HG03439 (cell line): ENCODE data around the gene FAM174B.

ENCODE experiments used
- ATAC-seq: cut with Tn5 transposase; IDR thresholded peaks from one replicate; pipeline ENCODE4 v1.9.1; 2021; ENCODE audit warnings: mild to moderate bottlenecking, moderate library complexity; ENCODE audit not compliant: unreplicated experiment

The FAM174B gene

DNA sequence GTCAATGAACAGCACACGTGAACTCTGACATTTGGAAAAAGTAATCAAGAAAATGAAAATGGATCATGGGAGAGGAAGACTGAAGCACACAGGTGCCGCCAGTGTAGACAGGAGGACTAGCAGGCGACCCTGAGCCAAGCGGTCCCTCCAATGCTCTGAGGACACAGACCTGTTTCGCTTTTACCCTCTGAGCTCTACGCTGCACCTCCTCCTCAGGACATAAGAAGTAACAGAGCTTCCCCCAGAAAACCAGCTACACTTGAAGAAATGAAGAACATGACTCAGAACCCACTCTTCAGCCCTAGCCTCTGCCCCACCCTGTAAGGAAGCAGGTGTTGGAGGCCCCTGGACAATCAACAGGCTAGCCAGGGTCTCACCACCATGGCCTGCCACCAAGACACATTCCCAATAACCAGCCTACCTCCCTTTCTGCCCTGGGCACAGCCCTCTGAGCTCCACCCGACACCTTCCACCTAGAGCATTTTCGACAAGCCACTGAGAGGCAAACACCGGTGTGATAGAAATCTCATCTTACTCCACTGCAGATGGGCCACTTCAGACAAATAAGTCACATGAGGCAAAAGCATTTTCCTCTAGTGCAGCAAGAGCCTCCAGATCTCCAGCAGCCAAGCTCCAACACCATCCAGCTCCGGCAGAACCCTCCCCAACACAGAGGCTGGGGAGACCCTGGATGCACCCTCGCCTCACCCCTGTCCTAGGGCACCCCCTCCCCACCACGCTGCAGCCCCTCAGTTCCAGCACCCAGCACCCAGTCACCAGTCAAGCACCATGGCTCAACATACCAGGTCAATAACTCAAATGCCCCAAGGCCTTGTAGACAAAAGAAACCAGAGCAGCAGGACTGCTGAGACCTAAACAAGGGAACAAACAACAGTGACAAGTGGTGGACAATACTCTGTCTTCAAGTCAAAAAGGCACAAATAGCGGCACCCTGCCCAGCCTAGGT, 11.4 kb downstream of the FAM174B start:
- ATAC-seq: no peak

DNA sequence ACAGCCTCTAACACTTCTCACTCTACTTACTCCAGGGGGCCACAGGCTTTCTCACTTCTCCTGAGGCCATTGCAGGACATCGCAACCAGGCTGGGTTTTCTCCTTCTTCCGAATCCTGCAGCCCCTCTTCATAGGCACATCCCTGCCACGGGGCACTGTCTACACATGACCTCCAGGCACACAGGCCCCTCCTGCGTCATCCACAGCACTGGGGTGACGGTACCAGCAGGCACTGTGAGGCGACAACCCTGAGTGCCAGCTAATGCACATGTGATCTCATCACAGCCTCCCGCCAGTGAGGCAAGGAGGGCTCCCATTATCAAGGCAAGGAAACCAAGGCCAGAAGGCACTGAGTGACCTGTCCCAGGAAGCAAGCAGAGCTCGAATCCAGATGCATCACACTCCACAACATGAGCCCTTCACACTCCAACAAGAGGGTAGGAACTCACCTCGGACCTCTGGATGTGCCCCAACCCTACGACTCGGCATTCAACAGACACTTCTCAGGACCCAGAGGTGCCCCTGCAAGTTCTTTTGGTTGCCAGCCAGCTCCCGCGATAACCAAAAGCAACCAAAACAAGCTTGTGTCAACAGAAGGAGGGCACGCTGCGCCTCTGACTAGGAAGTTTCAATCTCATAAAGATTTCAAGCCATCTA, 16.7 kb downstream of the FAM174B start:
- no peak for ATAC-seq

DNA sequence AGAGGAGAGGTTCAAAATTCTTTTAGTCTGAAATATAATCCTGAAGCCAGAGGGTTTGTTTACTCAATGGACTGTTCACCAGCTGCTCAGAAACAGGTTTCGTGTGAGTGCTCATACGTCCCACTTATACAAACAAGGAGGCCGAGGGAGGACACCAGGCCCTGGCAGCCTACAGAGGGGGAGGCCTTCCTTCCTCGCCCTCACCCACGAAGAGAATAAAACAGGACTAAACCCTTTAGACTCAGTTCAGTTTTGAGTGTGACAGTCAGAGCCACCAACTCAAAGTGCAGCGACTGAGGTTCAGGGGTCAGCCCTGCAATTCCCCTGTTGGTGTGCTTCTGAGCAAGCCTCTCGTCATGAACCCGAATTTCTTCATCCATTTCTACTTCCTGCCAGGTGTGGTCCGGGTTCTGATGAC, 17.3 kb downstream of the FAM174B start:
- no peak for ATAC-seq

DNA sequence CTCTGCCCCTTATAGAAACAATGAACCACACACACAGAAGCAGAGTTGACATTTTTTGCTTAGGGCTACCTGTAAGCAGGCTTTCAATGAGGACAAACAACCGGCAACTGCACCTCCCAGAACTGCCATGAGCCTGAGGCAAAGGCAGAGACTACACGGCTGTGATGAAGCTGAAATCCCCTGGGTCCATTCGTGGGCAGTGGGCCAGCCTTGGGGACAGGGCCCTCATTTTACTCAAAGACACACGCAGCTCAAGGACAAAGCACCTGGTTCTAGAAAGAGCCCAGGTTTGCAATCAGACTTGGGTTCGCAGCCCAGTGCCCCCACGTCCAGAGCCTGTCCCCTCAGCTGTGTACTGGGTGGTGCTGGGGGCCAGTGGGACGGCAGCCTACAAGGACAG, 17.9 kb downstream of the FAM174B start:
- no peak for ATAC-seq

DNA sequence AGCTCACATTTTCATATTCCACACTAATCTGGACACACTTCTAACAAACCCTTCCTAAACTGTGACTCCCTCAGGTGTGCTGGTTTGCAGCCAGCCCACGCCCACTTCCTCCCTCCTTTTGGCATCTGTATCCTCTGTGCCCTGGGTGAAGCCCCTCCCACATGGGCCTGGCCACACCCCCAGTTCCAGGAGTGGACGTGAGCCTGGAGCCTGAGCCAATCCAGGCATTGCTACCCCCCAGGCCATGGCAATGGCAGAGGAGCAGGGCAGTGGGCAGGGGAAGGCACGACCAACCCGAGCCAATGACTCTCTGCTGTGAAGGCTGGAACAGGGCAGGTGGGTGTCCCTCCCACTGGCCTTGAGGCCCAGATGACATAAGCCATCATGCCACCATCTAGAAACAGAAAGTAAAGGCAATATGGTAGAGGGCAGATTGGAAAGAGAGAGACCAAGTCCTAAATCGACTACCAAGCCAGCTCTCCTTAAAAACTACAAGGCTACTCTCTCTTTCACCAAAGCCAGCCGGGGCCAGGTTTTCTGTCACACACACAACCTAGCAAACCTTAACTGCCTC, 18.6 kb downstream of the FAM174B start:
- no peak for ATAC-seq

DNA sequence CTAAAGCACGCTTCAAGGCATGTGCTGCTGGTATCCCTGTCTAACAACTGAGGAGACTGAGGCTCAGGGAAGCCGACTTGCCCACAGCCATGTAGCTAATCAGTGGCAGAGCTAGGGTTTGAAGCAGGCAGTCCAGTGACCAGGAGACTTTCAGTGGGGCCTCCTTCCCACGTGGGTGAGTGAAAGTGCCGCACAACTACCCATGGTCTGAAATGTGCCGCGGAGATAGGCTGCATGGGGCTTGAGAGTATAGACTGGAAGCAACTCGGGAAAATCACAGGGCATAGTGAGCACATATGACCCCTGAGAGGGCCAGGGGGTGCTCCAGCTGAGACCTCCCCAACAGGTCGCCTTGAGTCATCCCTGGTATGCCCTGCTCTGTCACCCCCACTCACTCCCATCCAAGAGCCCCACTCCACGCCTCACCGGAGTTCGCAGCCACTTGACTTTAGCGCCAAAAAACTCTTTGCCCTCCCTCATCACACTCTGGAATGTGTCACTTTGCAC, 19.1 kb downstream of the FAM174B start:
- no peak for ATAC-seq

DNA sequence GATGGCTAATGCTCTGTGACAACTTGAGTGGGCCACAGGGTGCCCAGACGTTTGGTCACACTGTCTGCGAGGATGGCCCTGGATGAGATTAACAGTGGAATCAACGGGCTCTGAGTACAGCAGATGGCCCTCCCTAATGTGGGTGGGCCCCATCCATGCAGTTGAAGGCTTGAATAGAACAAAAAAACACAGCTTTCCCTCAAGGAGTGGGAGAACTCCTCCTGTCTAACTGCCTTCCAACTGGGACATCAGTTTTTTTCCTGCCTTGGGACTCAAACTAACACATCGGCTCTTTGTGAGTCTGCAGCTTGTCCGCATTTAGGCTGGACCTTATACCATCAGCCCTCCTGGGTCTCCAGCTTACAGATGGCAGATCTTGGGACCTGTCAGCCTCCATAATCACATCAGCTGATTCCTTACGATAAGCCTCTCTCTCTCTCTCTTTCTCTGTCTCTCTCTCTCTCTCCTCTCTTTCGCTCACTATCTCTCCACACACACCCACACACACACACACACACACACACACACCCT, 20.8 kb downstream of the FAM174B start:
- no peak for ATAC-seq

DNA sequence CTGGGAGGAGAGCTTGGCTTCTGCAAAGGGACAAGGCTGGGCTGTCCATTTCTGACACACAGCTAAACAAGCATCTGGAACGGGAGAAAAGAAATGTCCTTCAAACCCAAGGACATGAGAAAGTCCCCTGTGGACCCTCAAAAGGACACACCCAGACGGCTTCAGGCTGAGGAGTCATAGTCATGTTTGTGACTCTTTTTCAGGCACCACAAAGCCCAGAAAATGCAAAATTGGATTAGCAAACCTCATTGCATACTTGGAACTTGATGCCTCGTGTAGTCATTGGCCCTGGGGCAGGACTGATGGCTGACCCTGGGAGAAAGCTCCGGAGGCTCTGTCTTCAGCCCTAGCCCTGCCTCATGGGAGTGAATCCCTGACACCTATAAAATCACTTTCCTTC, 21.5 kb downstream of the FAM174B start:
- no peak for ATAC-seq

DNA sequence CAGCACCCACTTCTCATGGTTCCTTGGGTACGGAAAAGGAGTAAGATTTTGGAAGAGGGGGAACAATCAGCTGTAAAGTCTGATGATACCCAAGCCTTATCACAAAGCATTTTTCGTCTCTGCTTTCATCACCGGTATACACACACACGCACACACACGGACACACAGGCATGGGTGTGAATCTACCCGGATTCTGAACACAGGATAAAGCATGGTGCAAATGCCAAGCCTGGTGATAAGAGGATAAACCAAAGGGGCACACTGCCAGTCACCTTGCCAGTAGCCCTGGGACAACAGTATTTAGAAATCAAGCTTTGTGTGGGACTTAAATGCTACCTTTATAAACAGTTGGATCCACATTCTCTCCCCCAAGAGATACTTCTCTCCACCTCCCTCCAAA, 22.2 kb downstream of the FAM174B start:
- ATAC-seq: no peak

DNA sequence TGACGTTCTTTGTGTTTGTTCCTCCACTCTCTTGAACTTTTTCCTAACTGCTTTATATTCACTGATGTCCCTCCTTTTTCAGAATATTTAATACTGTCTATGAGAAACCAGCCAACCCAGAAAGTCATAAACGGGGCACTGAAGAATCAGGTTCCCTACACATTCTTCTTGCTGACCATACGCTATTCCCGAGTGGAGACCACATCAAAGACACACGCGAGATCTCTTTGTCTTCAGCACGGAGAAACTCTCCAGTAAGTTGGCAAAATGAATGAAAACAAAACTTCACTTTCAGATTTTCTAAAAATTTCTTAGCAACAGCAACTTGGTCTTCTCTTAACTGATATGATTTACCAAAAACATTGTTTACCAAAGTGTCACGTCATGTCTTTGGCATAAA, 22.6 kb downstream of the FAM174B start:
- no peak for ATAC-seq

DNA sequence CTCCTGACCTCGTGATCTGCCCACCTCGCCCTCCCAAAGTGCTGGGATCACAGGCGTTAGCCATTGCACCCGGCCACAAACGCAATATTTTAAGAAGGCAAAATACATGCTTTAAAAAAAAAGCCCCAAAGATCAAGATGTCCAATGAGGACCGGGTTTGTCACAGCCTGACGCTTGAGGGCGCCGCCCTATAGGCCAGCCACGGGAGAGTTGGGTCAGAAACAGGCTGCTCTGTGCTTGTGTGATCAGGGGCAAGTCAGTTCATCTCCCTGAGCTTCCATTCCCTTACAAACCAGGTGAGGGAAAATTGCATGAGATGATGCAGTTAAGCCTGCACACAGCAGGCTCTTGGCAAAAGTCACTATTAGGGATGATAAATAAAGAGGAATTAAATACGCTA, 23.9 kb downstream of the FAM174B start:
- ATAC-seq: no peak

DNA sequence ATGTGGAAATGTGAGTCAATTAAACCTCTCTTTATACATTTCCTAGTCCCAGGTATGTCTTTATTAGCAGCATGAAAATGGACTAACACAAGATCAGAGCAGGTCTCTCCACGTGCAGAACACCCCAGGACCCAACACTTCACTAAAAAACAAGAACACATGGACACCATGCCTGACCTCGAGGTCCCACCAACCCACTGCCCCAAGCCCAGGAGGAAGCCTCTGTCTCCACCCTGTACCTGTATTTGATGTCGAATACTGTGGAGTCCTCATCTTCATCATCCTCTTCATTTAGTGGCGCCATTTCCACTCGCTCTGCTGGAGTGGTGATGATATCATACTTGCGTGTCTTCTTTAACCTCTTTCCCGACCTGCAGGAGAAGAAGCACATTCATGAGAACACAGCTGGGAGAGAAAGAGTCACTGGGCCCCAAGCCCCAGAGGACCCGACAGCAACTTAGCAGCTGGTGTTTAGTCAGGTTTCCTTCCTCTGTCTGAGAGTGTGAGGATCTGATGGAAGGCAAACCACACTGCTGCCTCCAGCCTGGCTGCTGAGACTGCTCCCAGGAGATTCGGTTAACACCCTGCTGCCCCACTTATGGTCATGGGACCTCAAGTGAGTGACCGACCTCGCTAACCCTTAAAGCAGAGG, 25.5 kb downstream of the FAM174B start:
- ATAC-seq: no peak

DNA sequence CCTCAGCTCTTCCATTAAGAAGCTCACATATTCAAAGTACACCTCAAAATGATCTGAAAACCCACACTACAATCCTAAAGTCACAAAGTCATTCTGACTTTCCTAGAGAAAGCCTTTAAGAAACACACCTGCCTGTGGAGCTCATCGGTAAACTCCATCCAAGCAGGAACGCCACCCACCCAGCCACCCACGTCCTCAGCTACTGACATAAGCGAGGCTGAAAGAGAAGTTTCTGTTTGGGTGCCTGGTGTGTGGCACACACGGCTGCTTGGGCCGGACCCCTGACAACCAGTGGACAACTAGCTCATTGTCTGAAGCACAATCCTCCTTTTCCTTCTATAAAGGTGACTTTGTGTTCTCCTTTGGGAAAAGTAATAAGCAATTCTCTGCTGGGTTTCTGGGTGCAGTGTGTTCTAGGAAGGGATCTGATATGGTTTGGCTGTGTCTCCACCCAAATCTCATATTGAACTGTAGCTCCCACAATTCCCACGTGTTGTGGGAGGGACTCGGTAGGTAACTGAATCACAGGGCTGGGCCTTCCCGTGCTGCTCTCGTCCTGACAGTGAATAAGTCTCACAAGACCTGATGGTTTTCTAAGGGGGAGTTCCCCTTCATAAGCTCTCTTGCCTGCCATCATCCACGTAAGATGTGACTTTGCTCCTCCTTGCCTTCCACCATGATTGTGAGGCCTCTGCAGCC, 26.1 kb downstream of the FAM174B start:
- ATAC-seq: no peak

DNA sequence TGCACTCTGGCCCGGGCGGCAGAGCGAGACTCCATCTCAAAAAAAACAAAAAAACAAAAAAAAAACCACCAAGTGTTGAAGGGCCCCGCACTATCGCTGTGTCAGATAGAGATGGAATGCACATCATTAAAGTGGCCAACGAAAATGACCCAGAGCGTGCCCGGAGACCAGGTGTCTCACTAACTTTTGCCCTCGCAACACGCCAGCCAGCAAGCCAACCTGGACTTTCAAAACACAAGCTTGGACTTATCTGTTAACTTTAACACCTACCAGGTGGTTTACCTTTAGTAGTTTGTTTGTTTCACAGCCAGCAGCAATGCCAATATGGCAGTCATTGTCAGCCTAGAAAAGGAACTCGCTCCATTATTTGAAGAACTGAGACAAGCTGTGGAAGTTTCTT, 28.6 kb downstream of the FAM174B start:
- no peak for ATAC-seq

DNA sequence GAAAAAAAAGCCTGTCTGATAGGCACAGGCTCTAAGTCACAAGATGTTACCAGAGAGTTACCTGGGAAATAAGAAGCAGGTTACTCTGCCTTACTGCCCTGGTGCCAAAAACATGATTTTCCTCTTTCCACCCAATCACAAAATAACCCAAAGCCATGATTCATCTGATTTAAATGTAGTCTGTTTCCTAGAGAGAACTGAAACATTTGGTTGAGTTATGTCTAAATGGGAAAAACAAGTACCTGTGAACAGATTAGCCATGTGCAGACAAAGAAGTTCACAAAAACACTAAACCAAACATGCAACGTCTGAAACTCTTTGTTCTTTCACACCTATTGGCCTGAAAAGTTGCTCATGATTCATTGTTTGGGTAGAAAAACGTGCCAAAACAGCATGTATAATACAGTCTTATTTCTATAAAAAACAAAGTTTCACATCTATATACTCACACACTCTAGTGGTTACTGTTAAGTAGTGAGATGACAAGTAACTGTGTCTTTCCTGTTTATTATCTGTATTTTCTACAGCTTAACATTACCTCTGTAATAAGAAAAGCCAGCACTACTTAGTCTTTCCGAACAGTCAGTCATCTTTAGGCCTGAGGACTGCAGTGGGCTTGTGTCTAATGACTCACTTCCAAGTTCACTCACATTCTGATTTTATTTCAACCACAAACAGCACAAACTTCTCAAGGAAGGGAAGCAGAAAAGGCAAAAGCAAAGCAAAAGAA, 30.2 kb downstream of the FAM174B start:
- peak; percentile 76 for ATAC-seq

DNA sequence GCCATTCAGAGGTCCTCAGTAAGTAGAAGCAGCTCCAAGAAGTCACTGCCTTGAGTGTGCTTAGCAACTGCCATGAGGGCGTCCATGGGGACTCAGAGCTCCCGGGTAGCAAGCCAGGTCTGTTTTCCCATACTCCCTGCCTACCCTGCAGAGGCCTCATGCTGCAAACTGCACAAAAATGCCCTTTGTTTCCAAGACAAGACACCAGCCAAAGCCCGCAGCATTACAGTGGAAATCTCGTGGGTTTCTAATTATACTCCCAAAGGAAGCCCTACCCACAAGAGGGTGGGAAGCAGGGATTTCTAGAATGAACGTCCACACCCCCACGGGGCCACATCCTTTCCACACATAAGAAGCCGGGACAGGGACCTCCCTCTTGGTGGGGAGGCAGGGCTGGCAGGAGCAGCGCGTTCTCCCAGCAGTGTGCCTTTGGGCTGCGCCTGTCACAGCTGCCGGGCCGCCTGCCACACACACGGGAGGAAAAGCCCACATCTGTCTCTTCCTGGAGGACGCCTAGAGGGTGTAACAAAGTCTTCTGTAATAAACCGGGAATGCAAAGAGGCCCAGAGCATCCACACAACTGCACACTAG, 31.1 kb downstream of the FAM174B start:
- no peak for ATAC-seq

DNA sequence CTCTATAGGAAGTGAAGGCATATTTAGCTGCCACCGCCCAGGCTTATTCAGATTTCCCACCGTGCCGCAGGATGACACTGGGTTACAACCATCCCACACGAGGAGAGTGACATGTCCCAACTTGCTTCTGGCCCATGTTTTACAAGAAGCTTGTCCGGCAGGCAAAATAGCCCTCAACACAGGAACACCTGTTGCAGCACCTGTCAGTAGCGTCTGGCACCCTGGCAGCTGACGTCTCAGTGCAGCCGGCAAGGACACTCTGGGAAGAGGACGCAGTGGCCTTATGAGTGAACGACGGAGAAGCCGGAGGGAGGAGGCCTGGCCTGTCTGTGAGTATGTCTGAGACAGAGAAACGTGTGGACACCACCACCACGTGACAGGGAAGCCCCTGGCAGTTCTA, 32.1 kb downstream of the FAM174B start:
- no peak for ATAC-seq

DNA sequence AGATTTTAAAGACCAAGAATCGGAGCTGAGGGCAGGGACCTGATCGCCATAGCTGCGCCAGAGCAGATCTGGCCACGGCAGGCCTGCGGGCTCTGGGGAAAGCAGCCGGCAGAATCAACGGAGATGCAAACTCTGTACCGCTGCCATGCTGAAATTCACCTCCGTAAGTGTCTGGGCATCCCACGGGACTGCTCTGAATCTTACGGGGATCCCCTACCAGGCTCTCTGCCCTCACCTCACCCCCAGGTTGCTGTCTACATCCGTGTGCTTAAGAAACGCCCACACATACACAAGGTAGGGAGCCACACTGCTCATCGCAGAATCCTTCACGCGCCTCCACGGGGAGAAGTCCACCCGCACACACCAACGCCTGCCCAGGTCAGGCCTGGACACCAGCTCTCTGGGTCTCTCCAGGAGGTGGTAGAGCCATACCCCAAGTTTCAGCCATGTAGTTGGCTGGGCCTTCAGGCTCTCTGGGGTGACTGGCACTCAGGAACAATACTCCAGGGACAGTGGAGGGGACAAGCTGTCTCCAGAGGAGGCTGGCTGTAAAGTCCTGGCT, 33.5 kb downstream of the FAM174B start:
- no peak for ATAC-seq

DNA sequence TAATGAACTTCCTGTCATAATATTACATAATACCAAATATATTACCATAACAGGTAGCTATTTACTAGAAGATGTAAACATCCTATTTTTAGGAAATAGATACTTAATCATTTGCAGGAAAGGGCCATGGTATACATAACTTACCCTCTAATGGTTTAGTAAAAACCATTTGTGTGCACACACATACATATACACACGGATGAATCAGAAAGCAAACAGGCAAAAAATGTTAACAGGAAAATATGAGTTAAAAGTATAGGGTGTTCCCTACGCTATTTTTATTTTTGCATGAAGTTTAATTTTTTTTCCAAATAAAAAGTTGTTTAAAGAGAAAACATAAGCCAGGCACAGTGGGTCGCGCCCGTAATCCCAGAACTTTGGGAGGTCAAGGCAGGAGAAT, 34.6 kb downstream of the FAM174B start:
- ATAC-seq: no peak
